ENCODE results near the gene OR9K2. TPM values are rescaled to one million over a fixed set of nuclear protein-coding genes. Genes with fewer than 3 reads are reported as not detected.

OR9K2 gene
- total and polyA plus RNA-seq, 2 of the 13 experiments (the other 11 are each of a cell fraction or from before 2014, with no cell fraction given): not detected

DNA sequence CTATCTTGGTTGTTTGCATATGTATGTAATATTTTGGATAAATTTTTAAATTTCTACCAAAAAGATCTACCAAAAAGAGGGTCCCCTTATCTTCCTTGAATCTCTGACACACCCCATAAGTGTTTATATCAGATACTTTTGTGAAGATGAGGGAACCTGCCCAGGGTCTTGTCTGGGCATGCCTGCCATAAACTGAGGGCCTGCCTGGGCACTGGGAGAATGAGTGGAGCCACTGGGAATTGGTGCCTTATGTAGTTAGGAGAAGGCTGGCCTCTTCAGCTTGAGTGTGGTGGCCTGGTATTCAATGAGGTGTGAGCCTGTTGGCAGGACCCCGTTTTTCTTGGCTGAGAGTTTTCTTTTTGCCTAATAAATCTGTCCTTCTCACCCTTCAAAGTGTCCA lies 46.5 kb downstream of the OR9K2 start:
- no peak overlapping the region for H3K4me2 ChIP-seq (ENCODE audit: low read depth, low read length)
- no peak overlapping the region for H2AFZ ChIP-seq (ENCODE audit: low read length)
- no peaks in the 10 kb centered on the region for H3K36me3 ChIP-seq (replicated peaks in 1 of 2; ENCODE audit: control insufficient read depth in 1 of 2, insufficient read depth in 2 of 2, low read length in 2 of 2)
- H3K4me1 ChIP-seq (ENCODE audit: insufficient read depth, low read length): no peaks in the 10 kb centered on the region
- H3K4me3 ChIP-seq (replicated peaks in 1 of 3; ENCODE audit: insufficient read depth in 1 of 3, low read depth in 2 of 3, low read length in 3 of 3): no peak overlapping the region
- no peak for DNase-seq (ENCODE audit: low spot score)
- in situ Hi-C loops (cut with HindIII; ENCODE audit: extremely low pct_ligation_motif_present, low pct_unique_long_range_greater_than_20kb): no loop called here
- ATAC-seq: no peak
- POLR2A ChIA-PET: no interaction called here
- CTCF ChIA-PET (ENCODE audit: low intra/inter-chr PET ratio, low total read pairs): no interaction called here
- H4K20me1 ChIP-seq (ENCODE audit: insufficient read depth, low read length): no peaks in the 10 kb centered on the region
- H3K79me2 ChIP-seq (ENCODE audit: insufficient read depth, low read length): no peaks in the 10 kb centered on the region
- H3K27me3 ChIP-seq (ENCODE audit: control insufficient read depth in 1 of 2, insufficient read depth in 2 of 2, low read length in 2 of 2): peaks cover 0 to 5% of the 10 kb centered on the region in 2 experiments; a peak in 1 of 5 replicates
- no peak for FAIRE-seq
- 22% methylated on average over 1 of the region's 1 CpG for WGBS (ENCODE audit: low lambda C conversion rate)
- intact Hi-C loops (cut with micrococcal nuclease; ENCODE audit: unreplicated experiment): no loop called here
- no TSS peak for BruUV-seq (replicated peaks)
- no peak overlapping the region for H3K9ac ChIP-seq (ENCODE audit: insufficient read depth, low read depth, low read length)
- no peak for TF ChIP-seq SIX1 (CRISPR knock-in tag; IDR thresholded peaks at IDR 0.05; ENCODE audit: borderline replicate concordance)
- TF ChIP-seq, protein P1, sequence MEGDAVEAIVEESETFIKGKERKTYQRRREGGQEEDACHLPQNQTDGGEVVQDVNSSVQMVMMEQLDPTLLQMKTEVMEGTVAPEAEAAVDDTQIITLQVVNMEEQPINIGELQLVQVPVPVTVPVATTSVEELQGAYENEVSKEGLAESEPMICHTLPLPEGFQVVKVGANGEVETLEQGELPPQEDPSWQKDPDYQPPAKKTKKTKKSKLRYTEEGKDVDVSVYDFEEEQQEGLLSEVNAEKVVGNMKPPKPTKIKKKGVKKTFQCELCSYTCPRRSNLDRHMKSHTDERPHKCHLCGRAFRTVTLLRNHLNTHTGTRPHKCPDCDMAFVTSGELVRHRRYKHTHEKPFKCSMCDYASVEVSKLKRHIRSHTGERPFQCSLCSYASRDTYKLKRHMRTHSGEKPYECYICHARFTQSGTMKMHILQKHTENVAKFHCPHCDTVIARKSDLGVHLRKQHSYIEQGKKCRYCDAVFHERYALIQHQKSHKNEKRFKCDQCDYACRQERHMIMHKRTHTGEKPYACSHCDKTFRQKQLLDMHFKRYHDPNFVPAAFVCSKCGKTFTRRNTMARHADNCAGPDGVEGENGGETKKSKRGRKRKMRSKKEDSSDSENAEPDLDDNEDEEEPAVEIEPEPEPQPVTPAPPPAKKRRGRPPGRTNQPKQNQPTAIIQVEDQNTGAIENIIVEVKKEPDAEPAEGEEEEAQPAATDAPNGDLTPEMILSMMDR (CRISPR knock-in tag; IDR thresholded peaks at IDR 0.05): no peak
- no peak for TF ChIP-seq ZNF549 (CRISPR knock-in tag; IDR thresholded peaks at IDR 0.05)
- no peak for TF ChIP-seq ZNF670 (CRISPR knock-in tag; IDR thresholded peaks at IDR 0.05; ENCODE audit: borderline replicate concordance)
- H3K9me3 ChIP-seq (ENCODE audit: low read length): peaks cover 7% of the 10 kb centered on the region; the same call in 1 of the 2 replicates
- H3K27ac ChIP-seq (ENCODE audit: extremely low read length, insufficient read depth, low read length): no peak overlapping the region

GRCh38 chr12:55173456-55173855 lies 47.2 kb downstream of the OR9K2 start:
- no peak for FAIRE-seq
- in situ Hi-C loops (cut with HindIII; ENCODE audit: extremely low pct_ligation_motif_present, low pct_unique_long_range_greater_than_20kb): no loop called here
- no peak for ATAC-seq
- Histone ChIP-seq H4K20me1 (ENCODE audit: insufficient read depth, low read length) (no peaks in the 10 kb centered on the region), H2AFZ (ENCODE audit: low read length) (no peak overlapping the region), H3K27ac (ENCODE audit: extremely low read length, insufficient read depth, low read length) (no peak overlapping the region), H3K4me3 (replicated peaks in 1 of 3; ENCODE audit: insufficient read depth in 1 of 3, low read depth in 2 of 3, low read length in 3 of 3) (no peak overlapping the region), H3K79me2 (ENCODE audit: insufficient read depth, low read length) (no peaks in the 10 kb centered on the region), H3K9me3 (ENCODE audit: low read length) (peaks cover 7% of the 10 kb centered on the region; the same call in 1 of the 2 replicates), H3K36me3 (replicated peaks in 1 of 2; ENCODE audit: control insufficient read depth in 1 of 2, insufficient read depth in 2 of 2, low read length in 2 of 2) (no peaks in the 10 kb centered on the region), H3K27me3 (ENCODE audit: control insufficient read depth in 1 of 2, insufficient read depth in 2 of 2, low read length in 2 of 2) (peaks cover 0 to 5% of the 10 kb centered on the region in 2 experiments; a peak in 1 of 5 replicates), H3K9ac (ENCODE audit: insufficient read depth, low read depth, low read length) (no peak overlapping the region), H3K4me1 (ENCODE audit: insufficient read depth, low read length) (no peaks in the 10 kb centered on the region), H3K4me2 (ENCODE audit: low read depth, low read length) (no peak overlapping the region)
- POLR2A ChIA-PET: no interaction called here
- DNase-seq (ENCODE audit: low spot score): no peak
- intact Hi-C loops (cut with micrococcal nuclease; ENCODE audit: unreplicated experiment): no loop called here
- CTCF ChIA-PET (ENCODE audit: low intra/inter-chr PET ratio, low total read pairs): no interaction called here
- TF ChIP-seq HNF4A (CRISPR knock-in tag; IDR thresholded peaks at IDR 0.05): no peak
- no peak for TF ChIP-seq TBP (CRISPR knock-in tag; IDR thresholded peaks at IDR 0.05)
- no peak for TF ChIP-seq IKZF4 (CRISPR knock-in tag; IDR thresholded peaks at IDR 0.05; ENCODE audit: borderline replicate concordance, low read depth, not compliant biosample characterization)
- no peak for TF ChIP-seq ZNF143 (CRISPR knock-in tag; IDR thresholded peaks at IDR 0.05)
- TF ChIP-seq ZBTB42 (CRISPR knock-in tag; IDR thresholded peaks at IDR 0.05): no peak
- 0% methylated on average over 1 of the region's 2 CpGs for WGBS (ENCODE audit: low lambda C conversion rate)
- BruUV-seq (replicated peaks): no TSS peak

Other genes starting within 250 kb of the OR9K2 start
- not detected in 2 replicates for gene TESPA1, start 141.6 kb upstream of the OR9K2 start, total RNA-seq (2016; rRNA removed; fragmentation: Illumina TruSeq; extraction: Trizol)
- not detected in 2 replicates for gene TESPA1, start 141.6 kb upstream of the OR9K2 start, polyA plus RNA-seq (2011; rRNA removed)
- not detected in 2 replicates for gene NEUROD4, start 106.4 kb upstream of the OR9K2 start, total RNA-seq (2016; rRNA removed; fragmentation: Illumina TruSeq; extraction: Trizol)
- gene NEUROD4, start 106.4 kb upstream of the OR9K2 start, polyA plus RNA-seq (2011; rRNA removed): not detected in 2 replicates
- not detected in 2 replicates for gene OR10A7, start 94.6 kb downstream of the OR9K2 start, total RNA-seq (2016; rRNA removed; fragmentation: Illumina TruSeq; extraction: Trizol)
- gene OR10A7, start 94.6 kb downstream of the OR9K2 start, polyA plus RNA-seq (2011; rRNA removed): not detected in 2 replicates
- gene OR6C74, start 118.2 kb downstream of the OR9K2 start, total RNA-seq (2016; rRNA removed; fragmentation: Illumina TruSeq; extraction: Trizol): not detected in 2 replicates
- gene OR6C74, start 118.2 kb downstream of the OR9K2 start, polyA plus RNA-seq (2011; rRNA removed): not detected in 2 replicates
- gene OR6C6, start 170.2 kb downstream of the OR9K2 start, total RNA-seq (2016; rRNA removed; fragmentation: Illumina TruSeq; extraction: Trizol): not detected in 2 replicates
- gene OR6C6, start 170.2 kb downstream of the OR9K2 start, polyA plus RNA-seq (2011; rRNA removed): not detected in 2 replicates
- not detected in 2 replicates for gene OR6C1, start 187.9 kb downstream of the OR9K2 start, total RNA-seq (2016; rRNA removed; fragmentation: Illumina TruSeq; extraction: Trizol)
- not detected in 2 replicates for gene OR6C1, start 187.9 kb downstream of the OR9K2 start, polyA plus RNA-seq (2011; rRNA removed)
- gene OR6C3, start 204.3 kb downstream of the OR9K2 start, total RNA-seq (2016; rRNA removed; fragmentation: Illumina TruSeq; extraction: Trizol): not detected in 2 replicates
- gene OR6C3, start 204.3 kb downstream of the OR9K2 start, polyA plus RNA-seq (2011; rRNA removed): not detected in 2 replicates
- gene OR6C75, start 236.6 kb downstream of the OR9K2 start, total RNA-seq (2016; rRNA removed; fragmentation: Illumina TruSeq; extraction: Trizol): not detected in 2 replicates
- gene OR6C75, start 236.6 kb downstream of the OR9K2 start, polyA plus RNA-seq (2011; rRNA removed): not detected in 2 replicates

Measured in HepG2 (cell line).